SJCRH30 (cell line): ENCODE results near the gene GGCX. TPM values are rescaled to one million over a fixed set of nuclear protein-coding genes. Genes with fewer than 3 reads are reported as not detected.
A peak's percentile ranks its signal among the peaks of the same experiment; 100 is the strongest.

ENCODE experiments used
- DNase-seq, 2 experiments: peaks; one replicate each; pipeline ENCODE4 v3.0.0-alpha.2; 2015 to 2020
- H3K27ac ChIP-seq: fragments of 250-450 bp; sonication (Bioruptor Pico); 2 replicates; pipeline ENCODE4 v1.5.1; 2020; ENCODE audit warnings: mild to moderate bottlenecking, moderate library complexity
- H3K27me3 ChIP-seq: fragments of 250-450 bp; sonication (Bioruptor Pico); 2 replicates; pipeline ENCODE4 v1.5.1; 2020; ENCODE audit warnings: mild to moderate bottlenecking, moderate library complexity
- H3K36me3 ChIP-seq: fragments of 250-450 bp; sonication (Bioruptor Pico); 2 replicates; pipeline ENCODE4 v1.5.1; 2020; ENCODE audit warnings: mild to moderate bottlenecking, moderate library complexity
- H3K4me1 ChIP-seq: fragments of 250-450 bp; sonication (Bioruptor Pico); 2 replicates; pipeline ENCODE4 v1.5.1; 2020; ENCODE audit warnings: mild to moderate bottlenecking, moderate library complexity
- H3K4me3 ChIP-seq: fragments of 250-450 bp; sonication (Bioruptor Pico); 2 replicates; pipeline ENCODE4 v1.5.1; 2020; ENCODE audit warnings: mild to moderate bottlenecking, moderate library complexity
- H3K9me3 ChIP-seq: fragments of 250-450 bp; sonication (Bioruptor Pico); replicated peaks from 2 replicates; pipeline ENCODE4 v1.5.1; 2020; ENCODE audit warnings: mild to moderate bottlenecking, moderate library complexity
- total RNA-seq: library from RNA; depleted of rRNA; stranded (reverse); fragments of >200 nt; shearing (Covaris generic); gene quantifications from 2 replicates; pipeline ENCODE4 v1.2.3, GENCODE V29; 2014

GGCX gene
- total RNA-seq, 1 experiment from 2014 or later: 37.0 TPM

DNA sequence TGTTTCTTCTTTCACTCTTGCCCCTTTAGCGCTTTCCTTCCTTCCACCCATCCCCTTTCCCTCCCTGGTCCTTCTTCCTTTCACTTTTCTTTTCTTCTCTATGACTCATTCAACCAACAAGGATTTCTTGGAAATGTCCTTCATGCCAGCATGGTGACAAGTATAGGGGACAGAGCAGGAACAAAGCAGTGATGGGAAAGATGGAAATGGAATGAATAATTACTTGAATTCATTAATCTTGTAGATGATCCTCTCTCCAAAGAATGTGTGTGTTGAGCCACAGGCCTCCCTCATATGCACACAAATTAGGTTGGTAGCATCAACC lies 24.4 kb upstream of the GGCX start:
- no peaks in the 10 kb centered on the region for H3K36me3 ChIP-seq
- H3K4me3 ChIP-seq: no peak overlapping the region
- H3K4me1 ChIP-seq: peaks cover 33% of the 10 kb centered on the region
- no peaks in the 10 kb centered on the region for H3K9me3 ChIP-seq
- peak overlapping the region; percentile 66 for H3K27ac ChIP-seq
- no peaks in the 10 kb centered on the region for H3K27me3 ChIP-seq
- DNase-seq: no peak

DNA sequence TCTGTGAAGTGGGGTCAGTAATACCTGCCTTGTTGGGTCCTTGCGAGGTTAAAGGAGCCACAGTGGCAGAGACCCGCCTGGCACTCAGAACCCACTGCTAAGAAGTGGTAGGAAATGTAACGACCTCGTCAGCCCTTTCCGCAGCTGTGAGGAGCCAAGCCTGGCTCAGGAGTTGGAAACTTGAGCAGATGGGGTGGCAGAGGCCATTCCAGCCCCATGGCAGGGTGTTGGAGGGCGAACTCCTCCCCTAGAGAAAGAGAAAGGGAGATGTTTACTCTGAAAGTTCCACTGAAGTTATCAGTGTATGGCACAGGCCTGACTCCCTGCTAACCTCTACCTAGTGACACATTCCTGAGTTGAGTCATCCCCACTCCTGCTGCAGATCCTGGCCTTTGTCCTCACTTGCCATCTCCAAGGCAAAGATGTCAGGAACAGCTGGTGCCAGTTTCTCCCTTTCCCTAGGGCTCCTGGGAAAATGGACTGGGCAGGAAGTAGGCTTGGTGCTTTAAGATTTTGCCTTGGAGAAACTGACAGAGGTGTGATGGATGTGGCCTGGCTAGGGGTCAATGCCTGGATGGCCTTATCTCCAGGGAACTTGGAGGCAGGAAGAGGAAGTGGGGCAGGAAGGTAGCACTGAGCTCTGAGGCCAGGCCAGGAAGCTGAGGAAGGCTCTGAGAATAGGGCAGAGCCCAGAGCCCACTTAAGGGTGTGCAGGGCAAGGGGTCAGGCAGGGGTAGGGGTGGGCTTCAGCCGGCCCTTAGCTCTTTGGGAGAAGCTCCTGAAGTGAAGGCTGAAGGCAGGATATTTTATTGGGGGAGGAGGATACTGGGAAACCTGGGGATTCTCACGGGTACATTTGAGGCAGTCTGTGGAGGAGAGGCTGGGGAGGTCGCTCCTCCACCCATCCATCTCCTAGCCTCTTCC lies 23.8 kb upstream of the GGCX start:
- Histone ChIP-seq H3K9me3 (no peaks in the 10 kb centered on the region), H3K27me3 (no peaks in the 10 kb centered on the region), H3K36me3 (no peaks in the 10 kb centered on the region), H3K4me1 (peaks cover 27% of the 10 kb centered on the region), H3K4me3 (no peak overlapping the region), H3K27ac (peak overlapping the region; percentile 66)
- peak; percentile 85 to 86 for DNase-seq

DNA sequence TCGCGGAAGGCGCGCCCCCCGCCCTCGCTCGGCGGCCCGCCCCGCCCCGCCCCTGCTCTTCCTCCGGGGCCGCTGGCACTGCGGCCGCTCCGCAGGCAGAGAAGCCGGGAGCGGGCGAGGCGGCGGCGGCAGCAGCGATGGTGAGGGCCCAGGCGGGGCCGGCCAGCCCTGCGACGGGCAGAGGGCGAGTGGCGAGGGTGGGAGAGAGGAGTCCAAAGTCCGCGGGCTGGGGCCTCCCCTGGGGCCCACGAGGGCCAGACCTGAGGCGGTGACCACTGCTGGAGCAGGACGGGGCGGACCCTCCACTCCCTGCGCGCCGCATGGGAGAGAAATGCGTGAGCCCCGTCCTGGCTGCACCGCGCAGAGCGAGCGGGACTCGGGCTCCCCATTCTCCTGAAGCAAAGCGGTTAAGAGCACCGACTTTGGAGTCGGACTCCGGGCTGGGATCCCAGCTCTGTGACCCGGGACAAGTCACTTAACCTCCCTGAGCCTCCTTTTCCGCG lies 23.1 kb upstream of the GGCX start, which contains the start of gene VAMP5:
Gene VAMP5, plus strand, starts transcription at position 78 of the 503 bp plus-strand sequence. Its CDS starts 60 bp downstream, at position 138.
- Histone ChIP-seq H3K4me1 (peaks cover 29% of the 10 kb centered on the region), H3K4me3 (no peak within 1 kb of the TSS), H3K27me3 (no peaks in the 10 kb centered on the region), H3K9me3 (no peaks in the 10 kb centered on the region), H3K36me3 (no peaks in the 10 kb centered on the region), H3K27ac (peak within 1 kb of the TSS; percentile 66)
- no peak for DNase-seq

DNA sequence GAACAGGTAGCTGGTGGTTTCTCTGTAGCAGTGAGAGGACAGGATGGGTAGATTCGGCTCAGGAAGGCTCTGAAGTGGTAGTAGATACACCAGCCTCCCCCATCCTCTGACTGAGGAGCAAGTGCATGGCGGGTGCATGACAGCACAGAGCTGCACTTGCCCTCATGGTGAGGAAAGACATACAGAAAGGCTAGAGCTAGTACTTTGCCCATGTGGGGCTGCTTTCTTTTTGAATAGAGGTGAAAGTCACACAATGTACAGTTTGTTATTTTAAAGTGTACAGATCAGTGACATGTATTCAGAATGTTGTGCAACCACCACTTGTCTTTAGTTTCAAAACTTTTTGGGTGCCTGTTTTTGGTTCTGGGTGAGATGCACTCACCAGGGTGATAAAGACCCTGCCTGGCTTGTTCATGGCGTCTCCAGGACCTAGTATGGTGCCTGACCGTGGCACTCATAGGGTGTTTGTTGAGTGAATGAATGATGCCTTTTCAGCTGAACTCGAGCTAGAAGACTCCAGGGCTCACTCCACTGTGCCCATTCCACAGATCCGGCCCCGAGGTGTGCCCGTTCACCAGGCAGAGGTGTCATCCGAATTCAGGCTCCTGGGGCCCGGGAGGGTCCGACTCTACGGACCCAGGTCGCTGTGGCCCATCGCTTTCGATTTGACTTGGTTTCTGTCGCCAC lies 22.5 kb upstream of the GGCX start:
- H3K4me3 ChIP-seq: no peak overlapping the region
- peaks cover 35% of the 10 kb centered on the region for H3K4me1 ChIP-seq
- H3K27me3 ChIP-seq: no peaks in the 10 kb centered on the region
- H3K9me3 ChIP-seq: no peaks in the 10 kb centered on the region
- DNase-seq: no peak
- H3K27ac ChIP-seq: no peak overlapping the region
- H3K36me3 ChIP-seq: no peaks in the 10 kb centered on the region

DNA sequence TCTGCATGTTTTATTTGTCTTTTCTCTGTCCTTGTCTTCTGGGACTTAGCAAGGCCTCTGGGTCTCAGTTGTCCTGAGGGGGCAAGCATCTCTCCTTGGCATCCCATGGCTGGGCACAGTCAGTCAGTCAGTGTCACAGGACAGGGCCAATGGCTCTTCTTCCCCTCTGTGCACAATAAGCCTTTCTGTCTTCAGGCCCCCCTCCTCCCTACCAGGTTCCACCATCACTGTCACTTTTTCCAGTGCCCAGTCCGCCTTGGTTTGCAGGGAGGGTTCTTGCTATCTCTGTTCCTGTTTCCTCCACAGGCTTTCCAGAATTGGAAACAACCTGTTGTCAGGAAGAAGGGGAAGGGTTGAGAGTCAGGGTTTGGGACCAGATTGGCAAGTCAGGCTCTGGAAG lies 21.2 kb upstream of the GGCX start:
- peaks cover 31% of the 10 kb centered on the region for H3K4me1 ChIP-seq
- H3K9me3 ChIP-seq: no peaks in the 10 kb centered on the region
- no peak overlapping the region for H3K27ac ChIP-seq
- H3K4me3 ChIP-seq: no peak overlapping the region
- H3K27me3 ChIP-seq: no peaks in the 10 kb centered on the region
- no peaks in the 10 kb centered on the region for H3K36me3 ChIP-seq
- no peak for DNase-seq

DNA sequence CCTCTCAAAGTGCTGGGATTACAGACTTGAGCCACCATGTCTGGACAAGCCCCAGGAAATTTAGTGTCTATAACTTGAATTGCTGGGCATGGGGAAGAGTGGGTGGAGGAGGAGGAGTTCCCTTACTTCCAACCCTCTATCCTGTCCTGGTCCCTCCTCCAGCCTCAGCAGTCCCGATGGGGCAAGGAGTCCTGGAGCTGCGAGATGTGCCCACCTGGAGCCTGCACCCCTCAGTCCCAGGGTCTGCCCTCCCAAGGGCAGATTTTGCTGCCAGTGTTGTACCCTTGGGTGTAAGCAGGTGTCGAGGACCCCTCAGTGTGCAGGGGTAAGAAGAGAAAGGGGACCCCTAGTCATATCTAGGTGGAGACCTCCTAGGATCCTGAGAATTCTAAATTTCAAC lies 18.9 kb upstream of the GGCX start:
- Histone ChIP-seq H3K4me1 (peaks cover 27% of the 10 kb centered on the region), H3K9me3 (no peaks in the 10 kb centered on the region), H3K27me3 (no peaks in the 10 kb centered on the region), H3K4me3 (no peak overlapping the region), H3K27ac (no peak overlapping the region), H3K36me3 (no peaks in the 10 kb centered on the region)
- DNase-seq: no peak

DNA sequence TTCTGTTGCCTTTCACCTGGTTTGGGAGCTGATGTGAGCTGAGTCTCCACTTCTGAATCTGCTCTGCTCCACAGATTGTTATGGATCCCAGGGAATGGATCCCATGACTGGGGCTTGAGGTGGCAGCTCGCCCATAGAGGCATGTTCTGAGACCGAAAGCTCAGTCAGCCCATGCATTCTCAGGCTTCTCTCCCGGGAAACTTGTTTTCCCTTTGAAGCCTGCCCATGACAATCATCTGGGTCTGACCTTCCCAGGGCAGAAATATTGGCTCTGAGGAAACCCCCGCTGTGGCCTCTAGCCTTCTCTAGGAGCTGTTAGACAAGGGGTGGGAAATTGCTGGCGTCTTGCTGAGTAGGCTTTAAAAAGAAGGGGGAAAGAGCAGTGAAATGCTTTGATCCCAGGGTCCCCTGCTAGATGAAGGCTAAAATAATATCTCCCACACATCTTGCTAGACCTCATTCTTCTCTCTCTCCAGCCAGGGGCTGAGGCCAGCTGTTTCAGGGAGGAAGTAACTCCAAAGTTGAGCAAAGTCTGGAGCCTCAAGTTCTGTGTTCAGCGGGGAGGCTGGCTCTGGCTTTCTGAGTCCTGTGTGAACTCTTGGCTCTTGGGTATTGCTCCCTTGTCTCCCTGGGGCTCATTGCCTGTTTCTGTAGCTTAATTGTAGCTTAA lies 18.1 kb upstream of the GGCX start:
- DNase-seq: no peak
- Histone ChIP-seq H3K27me3 (no peaks in the 10 kb centered on the region), H3K4me3 (no peak overlapping the region), H3K27ac (peak overlapping the region; percentile 85; the same call in 1 of the 2 replicates), H3K36me3 (no peaks in the 10 kb centered on the region), H3K9me3 (no peaks in the 10 kb centered on the region), H3K4me1 (peaks cover 19% of the 10 kb centered on the region)

DNA sequence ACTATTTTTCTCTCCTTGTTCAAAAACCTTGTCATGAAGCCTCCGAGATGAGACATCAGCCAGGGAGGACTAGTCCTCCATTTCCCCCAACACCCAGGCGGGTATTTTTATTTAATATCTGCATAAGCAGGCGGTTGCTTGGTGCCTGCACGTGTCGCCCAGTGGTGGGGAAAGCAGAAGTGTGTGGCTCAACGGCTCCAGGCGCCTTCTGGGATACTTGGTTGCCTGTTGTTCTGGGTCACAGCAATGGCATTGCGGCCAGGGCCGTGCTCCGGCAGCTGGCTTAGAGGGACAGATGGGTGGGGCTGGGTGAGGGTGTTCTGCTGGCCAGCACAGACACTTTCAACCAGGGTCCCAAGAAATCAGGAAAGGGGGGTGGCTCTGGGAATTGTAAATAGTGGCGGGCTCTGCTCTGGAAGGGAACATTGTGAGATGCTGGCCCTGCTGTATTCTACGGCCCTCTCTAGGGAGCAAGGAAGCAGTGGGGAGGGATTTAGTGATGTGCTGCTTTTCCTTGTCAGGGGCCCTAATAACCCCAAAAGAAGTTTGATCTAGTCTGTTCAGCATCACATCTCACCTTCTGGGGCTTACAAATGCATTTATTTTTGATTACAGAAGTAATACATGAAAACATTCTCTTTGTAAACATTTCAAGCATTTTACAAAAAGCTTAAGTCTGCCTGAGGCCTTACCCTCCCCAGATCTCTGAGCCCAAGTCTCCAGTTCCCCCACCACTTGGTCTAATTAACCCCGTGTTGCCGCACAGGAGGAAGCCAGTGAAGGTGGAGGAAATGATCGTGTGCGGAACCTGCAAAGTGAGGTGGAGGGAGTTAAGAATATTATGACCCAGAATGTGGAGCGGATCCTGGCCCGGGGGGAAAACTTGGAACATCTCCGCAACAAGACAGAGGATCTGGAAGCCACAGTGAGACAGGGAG lies 17.2 kb upstream of the GGCX start:
- peak overlapping the region; percentile 52 for H3K4me3 ChIP-seq
- peak overlapping the region; percentile 85 for H3K27ac ChIP-seq
- no peaks in the 10 kb centered on the region for H3K27me3 ChIP-seq
- peak; percentile 74 to 78 for DNase-seq
- H3K4me1 ChIP-seq: peaks cover 19% of the 10 kb centered on the region
- H3K9me3 ChIP-seq: no peaks in the 10 kb centered on the region
- H3K36me3 ChIP-seq: no peaks in the 10 kb centered on the region

DNA sequence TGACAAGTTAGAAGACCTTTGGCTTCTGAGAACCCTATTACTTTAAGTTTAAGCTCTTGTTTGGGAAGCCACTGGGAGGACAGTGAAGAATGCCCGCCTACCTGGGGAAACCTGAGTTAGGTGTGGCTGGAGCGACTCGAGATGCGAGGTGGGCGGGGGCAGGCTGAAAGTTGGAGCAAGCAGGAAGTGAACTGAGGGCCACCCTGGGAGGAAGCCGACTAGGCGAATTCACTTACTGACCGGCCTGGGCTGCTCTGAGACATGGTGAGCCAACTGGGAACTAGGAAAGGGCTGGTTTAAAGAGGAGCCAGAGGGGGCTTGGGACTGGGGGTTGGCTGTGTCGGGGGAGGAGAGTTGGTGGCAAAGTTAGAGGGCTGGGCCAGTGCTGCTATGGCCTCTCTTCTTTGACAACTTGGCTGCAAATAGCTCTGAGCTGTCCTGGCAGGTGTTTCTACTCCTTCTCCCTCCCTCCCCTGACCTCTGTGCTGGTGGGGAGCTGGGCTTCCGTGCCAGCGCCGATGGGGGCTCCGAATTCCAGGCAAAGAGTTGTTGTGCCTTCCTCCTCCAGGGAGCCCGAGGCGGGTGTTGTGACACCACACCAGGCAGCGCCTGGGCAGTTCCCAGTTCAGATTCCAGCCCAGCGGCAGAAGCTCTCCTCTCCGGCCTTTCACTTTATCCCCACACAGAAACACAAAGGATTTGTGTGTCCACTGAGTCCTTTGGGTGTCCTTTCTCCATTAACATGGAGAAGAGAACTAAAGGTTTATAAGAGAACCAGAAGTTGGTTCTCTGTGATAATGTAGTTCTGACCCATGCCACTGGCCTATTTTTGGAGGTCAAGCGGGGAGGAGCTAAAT lies 16.3 kb upstream of the GGCX start, which contains the start of gene VAMP8:
Gene VAMP8, plus strand, starts transcription at position 201 of the 857 bp plus-strand sequence. Its CDS starts 61 bp downstream, at position 262.
- H3K9me3 ChIP-seq: no peaks in the 10 kb centered on the region
- H3K4me1 ChIP-seq: peaks cover 19% of the 10 kb centered on the region
- no peaks in the 10 kb centered on the region for H3K36me3 ChIP-seq
- peak; percentile 89 to 93 for DNase-seq
- H3K4me3 ChIP-seq: peak within 1 kb of the TSS; percentile 52
- H3K27me3 ChIP-seq: no peaks in the 10 kb centered on the region; the same call in 1 of the 2 replicates
- H3K27ac ChIP-seq: peak within 1 kb of the TSS; percentile 85

DNA sequence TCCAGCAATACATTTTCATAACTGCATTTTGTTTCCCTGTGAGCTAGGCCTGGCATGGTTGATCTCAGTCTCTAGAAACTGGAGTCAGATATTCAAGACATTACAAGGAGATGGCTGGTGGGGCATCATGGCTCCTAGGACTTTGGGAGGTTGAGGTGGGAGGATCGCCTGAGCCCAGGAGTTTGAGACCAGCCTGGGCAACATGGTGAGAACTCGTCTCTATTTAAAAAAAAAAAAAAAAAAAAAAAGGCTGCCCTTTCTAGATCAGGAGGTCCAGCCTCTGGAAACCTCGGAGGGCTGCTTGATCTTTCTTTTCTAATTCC lies 15.7 kb upstream of the GGCX start:
- Histone ChIP-seq H3K36me3 (no peaks in the 10 kb centered on the region), H3K4me3 (peak overlapping the region; percentile 52), H3K9me3 (no peaks in the 10 kb centered on the region), H3K27me3 (no peaks in the 10 kb centered on the region; the same call in 1 of the 2 replicates), H3K4me1 (peaks cover 19% of the 10 kb centered on the region), H3K27ac (peak overlapping the region; percentile 85)
- no peak for DNase-seq

DNA sequence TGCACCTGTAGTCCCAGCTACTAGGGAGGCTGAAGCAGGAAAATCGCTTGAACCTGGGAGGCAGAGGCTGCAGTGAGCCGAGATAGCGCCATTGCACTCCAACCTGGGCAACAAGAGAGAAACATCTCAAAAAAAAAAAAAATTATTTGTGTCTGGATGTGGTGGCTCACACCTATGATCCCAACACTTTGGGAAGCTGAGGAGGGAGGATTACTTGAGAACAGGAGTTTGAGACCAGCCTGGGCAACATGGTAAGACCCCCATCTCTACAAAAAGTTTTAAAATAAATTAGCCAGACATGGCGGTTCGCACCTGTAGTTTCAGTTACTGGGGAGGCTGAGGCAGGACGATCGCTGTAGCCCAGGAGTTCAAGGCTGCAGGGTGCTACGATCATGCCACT lies 14.4 kb upstream of the GGCX start:
- Histone ChIP-seq H3K27me3 (peaks cover 6% of the 10 kb centered on the region), H3K27ac (no peak overlapping the region), H3K4me3 (no peak overlapping the region), H3K36me3 (no peaks in the 10 kb centered on the region), H3K9me3 (no peaks in the 10 kb centered on the region), H3K4me1 (peaks cover 19% of the 10 kb centered on the region)
- no peak for DNase-seq

DNA sequence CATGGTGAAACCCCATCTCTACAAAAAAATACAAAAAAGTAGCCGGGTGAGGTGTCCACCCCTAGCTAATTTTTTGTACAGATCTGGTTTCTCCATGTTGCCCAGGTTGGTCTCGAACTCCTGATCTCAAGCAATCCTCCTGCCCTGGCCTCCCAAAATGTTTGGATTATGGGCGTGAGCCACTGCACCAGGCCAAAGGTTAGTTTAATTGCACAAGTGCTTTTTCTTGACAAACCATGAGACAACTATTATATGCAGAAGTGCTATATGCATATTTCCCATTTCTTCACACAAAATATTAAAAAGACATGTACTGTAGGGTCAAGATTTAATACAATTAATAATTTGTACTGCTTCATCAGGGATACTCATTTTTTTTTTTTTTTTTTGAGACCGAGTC lies 5.0 kb upstream of the GGCX start:
- Histone ChIP-seq H3K27me3 (peaks cover 11% of the 10 kb centered on the region), H3K9me3 (no peaks in the 10 kb centered on the region), H3K4me1 (no peaks in the 10 kb centered on the region), H3K4me3 (no peak overlapping the region), H3K27ac (no peak overlapping the region), H3K36me3 (no peaks in the 10 kb centered on the region)
- no peak for DNase-seq

DNA sequence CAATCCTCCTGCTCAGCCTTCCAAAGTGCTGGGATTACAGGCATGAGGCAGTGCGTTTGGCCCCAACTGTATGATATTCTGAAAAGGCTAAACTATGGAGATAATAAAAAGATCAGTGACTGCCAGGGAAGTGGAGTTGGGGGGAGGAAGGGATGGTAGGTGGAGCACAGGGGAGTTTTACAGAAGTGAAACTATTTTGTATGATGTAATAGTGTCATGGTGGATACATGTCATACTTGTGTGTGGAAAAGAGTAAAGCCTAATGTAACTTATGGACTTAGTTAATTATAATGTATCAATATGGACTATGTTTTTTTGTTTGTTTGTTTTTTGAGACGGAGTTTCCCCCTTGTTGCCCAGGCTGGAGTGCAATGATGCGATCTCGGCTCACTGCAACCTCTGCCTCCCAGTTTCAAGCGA lies 2.9 kb upstream of the GGCX start:
- Histone ChIP-seq H3K9me3 (no peaks in the 10 kb centered on the region), H3K27ac (no peak overlapping the region), H3K4me3 (no peak overlapping the region), H3K4me1 (no peaks in the 10 kb centered on the region), H3K27me3 (peaks cover 3% of the 10 kb centered on the region; the same call in 1 of the 2 replicates), H3K36me3 (no peaks in the 10 kb centered on the region)
- no peak for DNase-seq
